ENCODE data around the gene GRIA3. TPM values are rescaled to one million over a fixed set of nuclear protein-coding genes. Genes with fewer than 3 reads are reported as not detected.

The GRIA3 gene
- total and polyA plus RNA-seq, 2 donors (not counting 1 experiment from before 2014, with no cell fraction given) = 0.52 to 2.3 TPM

DNA sequence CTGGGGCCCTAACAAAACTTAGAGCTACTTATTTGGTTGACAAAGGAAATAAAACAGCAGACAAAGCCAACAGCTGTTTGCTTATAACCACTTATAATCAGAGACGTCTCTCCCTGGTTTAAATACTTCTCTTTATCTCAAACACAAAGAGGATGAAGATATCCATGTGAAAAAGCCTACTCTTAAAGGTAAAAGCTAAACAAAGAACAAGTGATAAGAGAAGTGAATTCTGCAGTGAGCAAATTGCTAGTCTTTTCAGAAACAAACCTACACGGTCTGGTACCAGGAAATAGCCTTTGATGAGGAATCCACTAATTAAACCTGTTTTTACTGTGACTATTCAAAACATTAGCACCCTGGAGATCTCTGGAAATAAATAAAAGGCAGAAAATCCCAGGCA is 46.7 kb downstream of the GRIA3 start:
- no peak for DNase-seq (ENCODE audit: low read depth in 2 of 2)
- H3K4me2 ChIP-seq (ENCODE audit: extremely low read depth, insufficient read depth, low read length) = no peak overlapping the region
- TF ChIP-seq, protein P1, sequence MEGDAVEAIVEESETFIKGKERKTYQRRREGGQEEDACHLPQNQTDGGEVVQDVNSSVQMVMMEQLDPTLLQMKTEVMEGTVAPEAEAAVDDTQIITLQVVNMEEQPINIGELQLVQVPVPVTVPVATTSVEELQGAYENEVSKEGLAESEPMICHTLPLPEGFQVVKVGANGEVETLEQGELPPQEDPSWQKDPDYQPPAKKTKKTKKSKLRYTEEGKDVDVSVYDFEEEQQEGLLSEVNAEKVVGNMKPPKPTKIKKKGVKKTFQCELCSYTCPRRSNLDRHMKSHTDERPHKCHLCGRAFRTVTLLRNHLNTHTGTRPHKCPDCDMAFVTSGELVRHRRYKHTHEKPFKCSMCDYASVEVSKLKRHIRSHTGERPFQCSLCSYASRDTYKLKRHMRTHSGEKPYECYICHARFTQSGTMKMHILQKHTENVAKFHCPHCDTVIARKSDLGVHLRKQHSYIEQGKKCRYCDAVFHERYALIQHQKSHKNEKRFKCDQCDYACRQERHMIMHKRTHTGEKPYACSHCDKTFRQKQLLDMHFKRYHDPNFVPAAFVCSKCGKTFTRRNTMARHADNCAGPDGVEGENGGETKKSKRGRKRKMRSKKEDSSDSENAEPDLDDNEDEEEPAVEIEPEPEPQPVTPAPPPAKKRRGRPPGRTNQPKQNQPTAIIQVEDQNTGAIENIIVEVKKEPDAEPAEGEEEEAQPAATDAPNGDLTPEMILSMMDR (conservative IDR thresholded peaks at IDR 0.05 in 1 of 2, IDR thresholded peaks at IDR 0.05 in 1 of 2; ENCODE audit: low read depth in 1 of 2, low read length in 2 of 2) = no peak
- TF ChIP-seq EZH2 (IDR thresholded peaks at IDR 0.05; ENCODE audit: low read length, missing control alignments) = no peak
- H3K27ac ChIP-seq (ENCODE audit: insufficient read depth, low read length) = no peak overlapping the region
- no peaks in the 10 kb centered on the region for H4K20me1 ChIP-seq (ENCODE audit: control insufficient read depth, extremely low read depth, insufficient read depth, low read length)
- no peaks in the 10 kb centered on the region for H3K27me3 ChIP-seq (ENCODE audit: control insufficient read depth, insufficient read depth, low read length)
- H2AFZ ChIP-seq (ENCODE audit: low read length) = no peak overlapping the region
- no peaks in the 10 kb centered on the region for H3K36me3 ChIP-seq (ENCODE audit: control insufficient read depth, insufficient read depth, low read length)
- H3K4me1 ChIP-seq (ENCODE audit: control insufficient read depth, extremely low read depth, insufficient read depth, low read length) = no peaks in the 10 kb centered on the region
- no peaks in the 10 kb centered on the region for H3K9me3 ChIP-seq (ENCODE audit: control insufficient read depth, insufficient read depth, low read depth, low read length)
- H3K4me3 ChIP-seq (replicated peaks in 1 of 4; ENCODE audit: control extremely low read depth in 1 of 4, insufficient read depth in 1 of 4, low read depth in 3 of 4, low read length in 4 of 4) = no peak overlapping the region
- no peaks in the 10 kb centered on the region for H3K79me2 ChIP-seq (ENCODE audit: control insufficient read depth, insufficient read depth, low read length)
- no peak overlapping the region for H3K9ac ChIP-seq (ENCODE audit: insufficient read depth, low read length)

DNA sequence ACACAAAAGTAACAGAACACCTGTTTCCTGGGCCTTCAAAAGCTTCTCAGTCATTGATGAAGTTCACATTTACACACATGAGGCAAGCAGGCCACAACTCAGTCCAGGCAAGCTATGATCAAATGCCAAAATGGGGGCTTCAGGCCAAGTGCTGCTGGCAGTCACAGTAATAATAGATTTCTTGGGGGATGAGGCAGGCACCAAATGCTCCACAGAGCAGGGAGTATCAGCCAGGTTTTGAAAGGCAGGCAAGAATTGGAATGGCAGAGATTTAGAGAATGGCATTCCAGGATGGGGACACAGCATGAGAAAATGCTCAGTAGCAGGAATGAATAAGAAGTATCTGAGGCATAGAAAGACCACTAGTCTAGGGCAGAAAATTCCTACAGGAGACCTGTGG is 52.8 kb downstream of the GRIA3 start:
- Histone ChIP-seq H4K20me1 (ENCODE audit: control insufficient read depth, extremely low read depth, insufficient read depth, low read length) (no peaks in the 10 kb centered on the region), H3K79me2 (ENCODE audit: control insufficient read depth, insufficient read depth, low read length) (no peaks in the 10 kb centered on the region), H3K4me2 (ENCODE audit: extremely low read depth, insufficient read depth, low read length) (no peak overlapping the region), H3K4me3 (replicated peaks in 1 of 4; ENCODE audit: control extremely low read depth in 1 of 4, insufficient read depth in 1 of 4, low read depth in 3 of 4, low read length in 4 of 4) (no peak overlapping the region), H3K36me3 (ENCODE audit: control insufficient read depth, insufficient read depth, low read length) (no peaks in the 10 kb centered on the region), H3K9me3 (ENCODE audit: control insufficient read depth, insufficient read depth, low read depth, low read length) (no peaks in the 10 kb centered on the region), H3K27me3 (ENCODE audit: control insufficient read depth, insufficient read depth, low read length) (no peaks in the 10 kb centered on the region), H3K27ac (ENCODE audit: insufficient read depth, low read length) (no peak overlapping the region), H3K4me1 (ENCODE audit: control insufficient read depth, extremely low read depth, insufficient read depth, low read length) (no peaks in the 10 kb centered on the region), H2AFZ (ENCODE audit: low read length) (no peak overlapping the region), H3K9ac (ENCODE audit: insufficient read depth, low read length) (no peak overlapping the region)
- TF ChIP-seq, protein P1 (conservative IDR thresholded peaks at IDR 0.05 in 1 of 2, IDR thresholded peaks at IDR 0.05 in 1 of 2; ENCODE audit: low read depth in 1 of 2, low read length in 2 of 2) = no peak
- no peak for TF ChIP-seq EZH2 (IDR thresholded peaks at IDR 0.05; ENCODE audit: low read length, missing control alignments)
- peak in 1 of 2 donors; percentile 9 for DNase-seq (ENCODE audit: low read depth in 2 of 2)

DNA sequence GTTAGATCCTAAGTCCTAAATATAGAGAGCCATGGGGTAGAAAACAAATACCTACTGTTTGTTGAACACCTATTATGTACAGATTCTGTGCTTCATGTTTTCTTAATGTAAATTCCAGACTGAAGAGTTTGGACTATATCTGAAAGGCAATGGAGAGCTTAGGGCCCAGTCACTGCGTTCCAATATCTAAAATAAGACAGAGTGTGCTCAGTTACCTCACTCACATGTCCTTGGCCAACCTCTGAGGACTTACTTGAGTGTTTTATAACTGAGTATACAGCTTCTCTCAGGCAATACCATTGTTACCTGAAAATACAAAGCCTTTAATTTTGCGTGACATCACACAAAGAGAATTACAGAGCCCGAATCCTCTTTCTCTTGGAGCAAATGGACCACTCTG is 53.2 kb downstream of the GRIA3 start:
- H3K79me2 ChIP-seq (ENCODE audit: control insufficient read depth, insufficient read depth, low read length) = no peaks in the 10 kb centered on the region
- TF ChIP-seq, protein P1 (conservative IDR thresholded peaks at IDR 0.05 in 1 of 2, IDR thresholded peaks at IDR 0.05 in 1 of 2; ENCODE audit: low read depth in 1 of 2, low read length in 2 of 2) = no peak
- TF ChIP-seq EZH2 (IDR thresholded peaks at IDR 0.05; ENCODE audit: low read length, missing control alignments) = no peak
- no peaks in the 10 kb centered on the region for H3K4me1 ChIP-seq (ENCODE audit: control insufficient read depth, extremely low read depth, insufficient read depth, low read length)
- H3K9ac ChIP-seq (ENCODE audit: insufficient read depth, low read length) = no peak overlapping the region
- no peaks in the 10 kb centered on the region for H3K36me3 ChIP-seq (ENCODE audit: control insufficient read depth, insufficient read depth, low read length)
- H3K4me3 ChIP-seq (replicated peaks in 1 of 4; ENCODE audit: control extremely low read depth in 1 of 4, insufficient read depth in 1 of 4, low read depth in 3 of 4, low read length in 4 of 4) = no peak overlapping the region
- no peaks in the 10 kb centered on the region for H3K9me3 ChIP-seq (ENCODE audit: control insufficient read depth, insufficient read depth, low read depth, low read length)
- no peak overlapping the region for H3K4me2 ChIP-seq (ENCODE audit: extremely low read depth, insufficient read depth, low read length)
- H3K27ac ChIP-seq (ENCODE audit: insufficient read depth, low read length) = no peak overlapping the region
- no peak overlapping the region for H2AFZ ChIP-seq (ENCODE audit: low read length)
- DNase-seq (ENCODE audit: low read depth in 2 of 2) = no peak
- no peaks in the 10 kb centered on the region for H4K20me1 ChIP-seq (ENCODE audit: control insufficient read depth, extremely low read depth, insufficient read depth, low read length)
- H3K27me3 ChIP-seq (ENCODE audit: control insufficient read depth, insufficient read depth, low read length) = no peaks in the 10 kb centered on the region

Measured in fibroblast of lung (primary cell).